CD1c-positive myeloid dendritic cell (primary cell): Measurements from ENCODE around the gene NEGR1.
A peak's percentile ranks its signal among the peaks of the same experiment; 100 is the strongest.

ENCODE experiments used
- DNase-seq: peaks from one replicate; pipeline ENCODE4 v3.0.0-alpha.2; 2016; ENCODE audit errors: extremely low spot score

The NEGR1 gene

GRCh38 chr1:71464016-71464415, 818.3 kb downstream of the NEGR1 start:
- DNase-seq = no peak

GRCh38 chr1:71463144-71463543, 819.2 kb downstream of the NEGR1 start:
- DNase-seq = no peak

GRCh38 chr1:71462247-71462646, 820.1 kb downstream of the NEGR1 start:
- no peak for DNase-seq

- no peak for DNase-seq
Observed at GRCh38 chr1:71461416-71461815, 820.9 kb downstream of the NEGR1 start.

- DNase-seq = no peak
Observed at GRCh38 chr1:71448444-71448843, 833.9 kb downstream of the NEGR1 start.

- no peak for DNase-seq
Observed at GRCh38 chr1:71438626-71439025, 843.7 kb downstream of the NEGR1 start.

GRCh38 chr1:71435951-71436350, 846.4 kb downstream of the NEGR1 start:
- no peak for DNase-seq

GRCh38 chr1:71434240-71434639, 848.1 kb downstream of the NEGR1 start:
- no peak for DNase-seq

GRCh38 chr1:71428029-71428428, 854.3 kb downstream of the NEGR1 start:
- DNase-seq = no peak

GRCh38 chr1:71427066-71427465, 855.3 kb downstream of the NEGR1 start:
- DNase-seq = no peak

GRCh38 chr1:71424536-71424935, 857.8 kb downstream of the NEGR1 start:
- no peak for DNase-seq

- DNase-seq = no peak
Observed at GRCh38 chr1:71422221-71422620, 860.1 kb downstream of the NEGR1 start.

GRCh38 chr1:71417421-71417820, 864.9 kb downstream of the NEGR1 start:
- DNase-seq = no peak

GRCh38 chr1:71414179-71414578, 868.2 kb downstream of the NEGR1 start:
- DNase-seq = peak; percentile 39

GRCh38 chr1:71413441-71414175, 868.7 kb downstream of the NEGR1 start:
- DNase-seq = peak; percentile 60

- no peak for DNase-seq
Observed at GRCh38 chr1:71400050-71400449, 882.3 kb downstream of the NEGR1 start.

GRCh38 chr1:71399594-71399993, 882.7 kb downstream of the NEGR1 start:
- DNase-seq = no peak

- no peak for DNase-seq
Observed at GRCh38 chr1:71393301-71393700, 889.0 kb downstream of the NEGR1 start.

- DNase-seq = peak; percentile 6
Observed at GRCh38 chr1:71390518-71390917, 891.8 kb downstream of the NEGR1 start.

- DNase-seq = no peak
Observed at GRCh38 chr1:71377886-71378285, 904.5 kb downstream of the NEGR1 start.

GRCh38 chr1:71372496-71372895, 909.8 kb downstream of the NEGR1 start:
- DNase-seq = no peak

- no peak for DNase-seq
Observed at GRCh38 chr1:71371581-71371980, 910.8 kb downstream of the NEGR1 start.

GRCh38 chr1:71364236-71364635, 918.1 kb downstream of the NEGR1 start:
- no peak for DNase-seq

GRCh38 chr1:71362691-71363090, 919.6 kb downstream of the NEGR1 start:
- DNase-seq = no peak
